SU-DHL-6 (cell line): ENCODE data around the gene EXOC1L.

Source experiments
- CTCF ChIP-seq: fragments of 200-600 bp; sonication (generic); IDR thresholded peaks from one replicate; pipeline ENCODE4 v1.5.1; 2017; ENCODE audit warnings: antibody characterized with exemption, mild to moderate bottlenecking, low read length, moderate library complexity; ENCODE audit not compliant: insufficient read depth, poor library complexity, severe bottlenecking
- EZH2phosphoT487 ChIP-seq: fragments of 200-600 bp; sonication (generic), shearing (Covaris generic); conservative IDR thresholded peaks from 2 replicates; pipeline ENCODE4 v1.6.1; 2018; ENCODE audit warnings: mild to moderate bottlenecking, antibody characterized with exemption, low read length, moderate library complexity, mixed read lengths

- no peak for TF ChIP-seq CTCF
- no peak for TF ChIP-seq EZH2phosphoT487
These were observed 1.9 kb upstream of the EXOC1L start for GRCh38 chr4:55817691-55818090.
